ENCODE data around the gene HLA-G. TPM values are rescaled to one million over a fixed set of nuclear protein-coding genes. Genes with fewer than 3 reads are reported as not detected.

HLA-G gene
- total RNA-seq, 2 experiments from 2014 or later = 2.7 to 2.9 TPM

DNA sequence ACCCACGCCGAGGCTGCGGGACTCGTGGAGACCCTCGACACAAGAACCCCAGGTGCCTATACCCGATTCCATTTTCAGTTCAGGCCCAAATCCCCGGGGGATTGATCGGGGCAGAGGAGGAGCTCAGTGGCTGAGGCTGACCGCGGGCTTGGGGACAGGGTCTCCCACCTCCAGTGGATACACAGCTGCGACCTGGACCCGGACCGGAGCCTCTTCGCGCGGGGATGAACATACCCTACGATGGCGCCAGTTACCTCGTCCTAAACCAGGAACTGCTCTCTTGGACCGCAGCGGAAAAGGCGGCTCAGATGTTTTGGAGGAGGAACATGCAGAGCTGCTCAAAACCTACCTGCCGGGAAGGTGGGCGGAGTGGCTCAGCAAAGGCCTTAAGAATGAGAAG lies 27.4 kb upstream of the HLA-G start:
- Mint-ChIP-seq H3K27me3 (peaks cover 34% of the 10 kb centered on the region), H3K4me3 (no peak overlapping the region), H3K4me1 (ENCODE audit: low read depth) (no peaks in the 10 kb centered on the region), H3K27ac (no peak overlapping the region), H3K36me3 (ENCODE audit: low read depth) (no peaks in the 10 kb centered on the region), H3K9me3 (no peaks in the 10 kb centered on the region)
- POLR2A ChIA-PET = no interaction called here
- H3K36me3 ChIP-seq (ENCODE audit: insufficient read depth, low read length) = no peaks in the 10 kb centered on the region
- DNase-seq = no peak
- CTCF ChIA-PET = no interaction called here
- intact Hi-C loops (cut with DNase I, micrococcal nuclease) = no loop called here
- H3K4me3 ChIP-seq (ENCODE audit: low read length) = no peak overlapping the region
- H3K27me3 ChIP-seq (ENCODE audit: control insufficient read depth in 1 of 2, insufficient read depth in 2 of 2, low read length in 2 of 2) = peaks cover 2 to 8% of the 10 kb centered on the region in 2 experiments
- H3K4me1 ChIP-seq (ENCODE audit: insufficient read depth, low read length) = no peaks in the 10 kb centered on the region
- TF ChIP-seq, protein P1, sequence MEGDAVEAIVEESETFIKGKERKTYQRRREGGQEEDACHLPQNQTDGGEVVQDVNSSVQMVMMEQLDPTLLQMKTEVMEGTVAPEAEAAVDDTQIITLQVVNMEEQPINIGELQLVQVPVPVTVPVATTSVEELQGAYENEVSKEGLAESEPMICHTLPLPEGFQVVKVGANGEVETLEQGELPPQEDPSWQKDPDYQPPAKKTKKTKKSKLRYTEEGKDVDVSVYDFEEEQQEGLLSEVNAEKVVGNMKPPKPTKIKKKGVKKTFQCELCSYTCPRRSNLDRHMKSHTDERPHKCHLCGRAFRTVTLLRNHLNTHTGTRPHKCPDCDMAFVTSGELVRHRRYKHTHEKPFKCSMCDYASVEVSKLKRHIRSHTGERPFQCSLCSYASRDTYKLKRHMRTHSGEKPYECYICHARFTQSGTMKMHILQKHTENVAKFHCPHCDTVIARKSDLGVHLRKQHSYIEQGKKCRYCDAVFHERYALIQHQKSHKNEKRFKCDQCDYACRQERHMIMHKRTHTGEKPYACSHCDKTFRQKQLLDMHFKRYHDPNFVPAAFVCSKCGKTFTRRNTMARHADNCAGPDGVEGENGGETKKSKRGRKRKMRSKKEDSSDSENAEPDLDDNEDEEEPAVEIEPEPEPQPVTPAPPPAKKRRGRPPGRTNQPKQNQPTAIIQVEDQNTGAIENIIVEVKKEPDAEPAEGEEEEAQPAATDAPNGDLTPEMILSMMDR (IDR thresholded peaks at IDR 0.05) = no peak
- no peak for ATAC-seq (ENCODE audit: poor library complexity)
- no peak overlapping the region for H3K27ac ChIP-seq (ENCODE audit: low read depth in 1 of 2, low read length in 2 of 2)
- no peaks in the 10 kb centered on the region for H3K9me3 ChIP-seq (ENCODE audit: control insufficient read depth in 1 of 2, insufficient read depth in 1 of 2, low read length in 2 of 2)

DNA sequence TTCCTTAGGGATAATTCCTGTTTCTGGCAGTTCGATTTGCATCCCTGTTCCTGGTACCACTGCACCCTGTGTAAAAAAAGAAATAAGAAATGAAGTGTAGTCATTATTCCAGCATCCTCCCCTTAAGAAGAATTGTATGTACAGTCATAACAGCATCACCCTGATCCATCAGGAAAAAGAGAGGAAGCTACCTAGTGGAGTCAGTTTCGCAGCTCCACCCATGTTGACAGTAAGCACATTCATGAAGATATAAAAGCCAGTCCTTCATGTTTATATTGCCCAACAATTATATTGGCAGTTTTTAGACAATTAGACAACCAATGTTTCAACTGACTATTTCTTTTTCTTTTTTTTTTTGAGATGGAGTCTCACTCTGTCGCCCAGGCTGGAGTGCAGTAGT lies 21.2 kb upstream of the HLA-G start:
- H3K36me3 ChIP-seq (ENCODE audit: insufficient read depth, low read length) = no peaks in the 10 kb centered on the region
- CTCF ChIA-PET = no interaction called here
- POLR2A ChIA-PET = no interaction called here
- ATAC-seq (ENCODE audit: poor library complexity) (no peak), DNase-seq (no peak)
- H3K27me3 ChIP-seq (ENCODE audit: control insufficient read depth in 1 of 2, insufficient read depth in 2 of 2, low read length in 2 of 2) = peaks cover 0 to 8% of the 10 kb centered on the region in 2 experiments
- no peak overlapping the region for H3K27ac Mint-ChIP-seq
- H3K4me3 ChIP-seq (ENCODE audit: low read length) = no peak overlapping the region
- TF ChIP-seq, protein P1 (IDR thresholded peaks at IDR 0.05) = no peak
- H3K4me3 Mint-ChIP-seq = no peak overlapping the region
- no peaks in the 10 kb centered on the region for H3K4me1 Mint-ChIP-seq (ENCODE audit: low read depth)
- H3K27me3 Mint-ChIP-seq = peaks cover 41% of the 10 kb centered on the region
- H3K36me3 Mint-ChIP-seq (ENCODE audit: low read depth) = no peaks in the 10 kb centered on the region
- H3K9me3 ChIP-seq (ENCODE audit: control insufficient read depth in 1 of 2, insufficient read depth in 1 of 2, low read length in 2 of 2) = no peaks in the 10 kb centered on the region
- intact Hi-C loops (cut with DNase I, micrococcal nuclease) = no loop called here
- no peaks in the 10 kb centered on the region for H3K4me1 ChIP-seq (ENCODE audit: insufficient read depth, low read length)
- no peak overlapping the region for H3K27ac ChIP-seq (ENCODE audit: low read depth in 1 of 2, low read length in 2 of 2)
- H3K9me3 Mint-ChIP-seq = no peaks in the 10 kb centered on the region

DNA sequence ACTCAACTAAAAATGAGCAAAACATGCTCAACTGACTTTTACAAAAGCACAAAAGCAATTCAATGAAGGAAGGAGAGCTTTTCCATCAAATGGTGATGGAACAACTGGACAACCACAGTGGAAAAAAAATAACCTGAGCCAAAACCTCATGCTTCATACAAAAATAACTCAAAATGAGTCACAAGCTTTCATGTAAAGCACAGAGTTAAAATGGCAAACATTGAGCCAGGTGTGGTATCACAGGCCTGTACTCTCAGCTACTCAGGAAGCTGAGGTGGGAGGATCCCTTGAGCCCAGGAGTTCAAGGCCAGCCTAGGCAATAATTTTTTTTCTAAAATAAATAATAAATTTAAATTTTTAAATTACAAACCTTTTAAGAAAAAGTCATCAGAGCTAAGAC lies 18.4 kb upstream of the HLA-G start:
- Mint-ChIP-seq H3K4me1 (ENCODE audit: low read depth) (no peaks in the 10 kb centered on the region), H3K9me3 (no peaks in the 10 kb centered on the region), H3K4me3 (no peak overlapping the region), H3K36me3 (ENCODE audit: low read depth) (no peaks in the 10 kb centered on the region), H3K27ac (no peak overlapping the region), H3K27me3 (peaks cover 39% of the 10 kb centered on the region)
- TF ChIP-seq, protein P1 (IDR thresholded peaks at IDR 0.05) = no peak
- H3K27me3 ChIP-seq (ENCODE audit: control insufficient read depth in 1 of 2, insufficient read depth in 2 of 2, low read length in 2 of 2) = peaks cover 0 to 8% of the 10 kb centered on the region in 2 experiments
- ChIA-PET POLR2A (no interaction called here), CTCF (no interaction called here)
- no peak overlapping the region for H3K4me3 ChIP-seq (ENCODE audit: low read length)
- no peaks in the 10 kb centered on the region for H3K9me3 ChIP-seq (ENCODE audit: control insufficient read depth in 1 of 2, insufficient read depth in 1 of 2, low read length in 2 of 2)
- ATAC-seq (ENCODE audit: poor library complexity) = no peak
- no peaks in the 10 kb centered on the region for H3K4me1 ChIP-seq (ENCODE audit: insufficient read depth, low read length)
- DNase-seq = no peak
- intact Hi-C loops (cut with DNase I, micrococcal nuclease) = no loop called here
- no peaks in the 10 kb centered on the region for H3K36me3 ChIP-seq (ENCODE audit: insufficient read depth, low read length)
- no peak overlapping the region for H3K27ac ChIP-seq (ENCODE audit: low read depth in 1 of 2, low read length in 2 of 2)
